Endothelial cell of umbilical vein (primary cell): ENCODE results near the gene RABL6.

ENCODE experiments used
- CTCF ChIP-seq, 2 donors: IDR thresholded peaks; 1 replicate in 1 of 2; 2 replicates in 1 of 2; pipeline ENCODE4 v1.5.1; 2011; ENCODE audit warnings: low read length in 2 of 2, mild to moderate bottlenecking in 2 of 2, moderate library complexity in 2 of 2, control low read depth in 1 of 2, inconsistent platforms in 1 of 2, low read depth in 1 of 2; ENCODE audit not compliant: insufficient read depth in 1 of 2; ENCODE audit errors: extremely low read depth in 1 of 2
- POLR2AphosphoS5 ChIP-seq: IDR thresholded peaks from 2 replicates; pipeline ENCODE4 v1.6.1; 2012; ENCODE audit warnings: low read depth, mild to moderate bottlenecking, control low read depth, low read length, moderate library complexity; ENCODE audit not compliant: insufficient read depth

DNA sequence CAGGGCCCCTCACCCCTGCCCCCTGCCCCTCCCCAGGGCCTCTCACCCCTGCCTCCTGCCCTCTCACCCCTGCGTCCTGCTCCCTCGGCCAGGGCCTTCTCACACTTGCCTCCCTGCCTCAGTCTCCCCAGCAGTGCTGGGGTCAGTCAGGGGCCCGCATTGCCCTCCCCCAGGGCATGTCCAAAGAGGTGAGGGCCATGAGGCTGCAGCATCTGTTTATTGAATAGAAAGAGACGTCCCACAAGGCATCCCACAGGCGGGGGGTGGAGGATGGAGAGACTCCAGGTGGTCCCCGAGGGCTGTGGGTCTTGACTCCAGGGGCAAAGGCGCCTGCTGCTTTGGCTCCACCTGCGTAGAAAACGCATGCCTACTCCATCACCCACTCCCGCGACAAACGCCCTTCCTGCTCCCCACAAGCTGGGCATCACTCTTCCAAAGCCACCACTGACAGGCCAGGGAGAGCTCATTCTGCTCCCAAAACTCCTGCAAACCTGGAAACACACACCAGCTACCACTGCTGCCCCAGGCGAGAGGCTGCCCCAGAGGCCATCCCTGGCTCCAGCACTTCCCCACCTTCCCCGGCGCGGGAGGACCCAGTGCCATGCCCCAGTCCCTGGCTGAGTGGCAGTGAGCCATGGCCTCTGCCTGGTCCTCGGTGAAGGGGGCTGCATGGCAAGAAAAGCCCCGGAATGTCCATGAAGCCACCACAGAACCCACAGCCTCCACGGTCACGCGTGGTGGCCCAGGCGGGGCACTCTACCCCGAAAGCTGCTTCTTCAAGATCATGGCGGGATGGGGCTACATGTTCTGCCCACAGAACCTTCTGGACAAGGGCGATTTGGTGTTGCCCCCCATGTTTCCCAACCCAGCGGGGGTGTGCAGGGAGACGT is 48.1 kb upstream of the RABL6 start:
- TF ChIP-seq POLR2AphosphoS5, result no peak
- TF ChIP-seq CTCF (IDR thresholded peaks at IDR 0.05; ENCODE audit: extremely low read depth in 1 of 2, insufficient read depth in 1 of 2, low read depth in 1 of 2, low read length in 2 of 2), result no peak
